ENCODE data around the gene CLASP1.

DNA sequence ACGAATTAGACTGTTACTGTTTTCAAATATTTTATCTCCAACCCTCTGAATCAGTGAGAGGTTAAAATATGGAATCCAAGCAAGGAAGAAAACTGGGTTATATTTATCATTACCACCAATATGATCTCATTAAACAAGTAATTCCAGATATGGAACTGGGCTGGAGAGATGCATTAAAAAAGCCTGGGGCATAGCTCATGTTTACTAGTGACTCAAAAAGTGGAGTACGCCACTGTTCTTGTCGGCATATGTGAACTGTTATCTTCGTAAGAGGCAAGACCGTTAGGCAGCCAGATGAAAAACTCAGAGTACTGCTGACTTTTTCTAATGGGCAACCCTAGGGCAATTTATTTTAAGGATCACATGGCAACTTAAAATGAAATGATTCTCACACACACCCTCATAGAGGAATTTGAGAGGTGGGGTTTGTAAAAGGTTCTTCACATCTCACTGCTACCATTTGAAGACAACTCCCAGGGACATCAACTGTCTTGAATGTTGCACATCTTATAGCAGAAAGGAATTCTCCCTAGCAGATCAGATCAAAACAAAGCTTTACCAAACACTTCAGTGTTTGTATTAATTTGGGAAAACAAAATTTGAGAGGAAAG, 259.1 kb downstream of the CLASP1 start:
- TF ChIP-seq, protein P1, sequence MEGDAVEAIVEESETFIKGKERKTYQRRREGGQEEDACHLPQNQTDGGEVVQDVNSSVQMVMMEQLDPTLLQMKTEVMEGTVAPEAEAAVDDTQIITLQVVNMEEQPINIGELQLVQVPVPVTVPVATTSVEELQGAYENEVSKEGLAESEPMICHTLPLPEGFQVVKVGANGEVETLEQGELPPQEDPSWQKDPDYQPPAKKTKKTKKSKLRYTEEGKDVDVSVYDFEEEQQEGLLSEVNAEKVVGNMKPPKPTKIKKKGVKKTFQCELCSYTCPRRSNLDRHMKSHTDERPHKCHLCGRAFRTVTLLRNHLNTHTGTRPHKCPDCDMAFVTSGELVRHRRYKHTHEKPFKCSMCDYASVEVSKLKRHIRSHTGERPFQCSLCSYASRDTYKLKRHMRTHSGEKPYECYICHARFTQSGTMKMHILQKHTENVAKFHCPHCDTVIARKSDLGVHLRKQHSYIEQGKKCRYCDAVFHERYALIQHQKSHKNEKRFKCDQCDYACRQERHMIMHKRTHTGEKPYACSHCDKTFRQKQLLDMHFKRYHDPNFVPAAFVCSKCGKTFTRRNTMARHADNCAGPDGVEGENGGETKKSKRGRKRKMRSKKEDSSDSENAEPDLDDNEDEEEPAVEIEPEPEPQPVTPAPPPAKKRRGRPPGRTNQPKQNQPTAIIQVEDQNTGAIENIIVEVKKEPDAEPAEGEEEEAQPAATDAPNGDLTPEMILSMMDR (IDR thresholded peaks at IDR 0.05; ENCODE audit: low read depth, low read length, missing input control), result no peak
- TF ChIP-seq EGR1 (IDR thresholded peaks at IDR 0.05; ENCODE audit: low read depth in 2 of 2) (no peak), TAF1 (conservative IDR thresholded peaks at IDR 0.05) (no peak), RAD21 (IDR thresholded peaks at IDR 0.05) (no peak)
- TF ChIP-seq, protein P2, sequence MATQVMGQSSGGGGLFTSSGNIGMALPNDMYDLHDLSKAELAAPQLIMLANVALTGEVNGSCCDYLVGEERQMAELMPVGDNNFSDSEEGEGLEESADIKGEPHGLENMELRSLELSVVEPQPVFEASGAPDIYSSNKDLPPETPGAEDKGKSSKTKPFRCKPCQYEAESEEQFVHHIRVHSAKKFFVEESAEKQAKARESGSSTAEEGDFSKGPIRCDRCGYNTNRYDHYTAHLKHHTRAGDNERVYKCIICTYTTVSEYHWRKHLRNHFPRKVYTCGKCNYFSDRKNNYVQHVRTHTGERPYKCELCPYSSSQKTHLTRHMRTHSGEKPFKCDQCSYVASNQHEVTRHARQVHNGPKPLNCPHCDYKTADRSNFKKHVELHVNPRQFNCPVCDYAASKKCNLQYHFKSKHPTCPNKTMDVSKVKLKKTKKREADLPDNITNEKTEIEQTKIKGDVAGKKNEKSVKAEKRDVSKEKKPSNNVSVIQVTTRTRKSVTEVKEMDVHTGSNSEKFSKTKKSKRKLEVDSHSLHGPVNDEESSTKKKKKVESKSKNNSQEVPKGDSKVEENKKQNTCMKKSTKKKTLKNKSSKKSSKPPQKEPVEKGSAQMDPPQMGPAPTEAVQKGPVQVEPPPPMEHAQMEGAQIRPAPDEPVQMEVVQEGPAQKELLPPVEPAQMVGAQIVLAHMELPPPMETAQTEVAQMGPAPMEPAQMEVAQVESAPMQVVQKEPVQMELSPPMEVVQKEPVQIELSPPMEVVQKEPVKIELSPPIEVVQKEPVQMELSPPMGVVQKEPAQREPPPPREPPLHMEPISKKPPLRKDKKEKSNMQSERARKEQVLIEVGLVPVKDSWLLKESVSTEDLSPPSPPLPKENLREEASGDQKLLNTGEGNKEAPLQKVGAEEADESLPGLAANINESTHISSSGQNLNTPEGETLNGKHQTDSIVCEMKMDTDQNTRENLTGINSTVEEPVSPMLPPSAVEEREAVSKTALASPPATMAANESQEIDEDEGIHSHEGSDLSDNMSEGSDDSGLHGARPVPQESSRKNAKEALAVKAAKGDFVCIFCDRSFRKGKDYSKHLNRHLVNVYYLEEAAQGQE (IDR thresholded peaks at IDR 0.05), result no peak
